K562 (cell line): ENCODE data around the gene GOLGA6L26.

Source experiments
- CEBPB ChIP-seq: fragments of 450-650 bp; IDR thresholded peaks from 2 replicates; pipeline ENCODE4 v1.6.1; 2016; ENCODE audit warnings: missing genetic modification characterization, missing compliant biosample characterization
- CTCF ChIP-seq, 3 experiments: IDR thresholded peaks in 2 of 3; conservative IDR thresholded peaks in 1 of 3; 2 replicates each; pipeline ENCODE4 v1.5.1; 2011 to 2012; ENCODE audit warnings: low read length in 3 of 3, mild to moderate bottlenecking in 3 of 3, control low read depth in 2 of 3, improper control_type of control experiment in 1 of 3, inconsistent platforms in 1 of 3, low read depth in 1 of 3, mixed read lengths in 1 of 3, moderate library complexity in 1 of 3; ENCODE audit not compliant: insufficient read depth in 2 of 3
- DEAF1 ChIP-seq: fragments of 450-650 bp; formaldehyde crosslinking; IDR thresholded peaks from 2 replicates; pipeline ENCODE4 v1.4.0; 2020; ENCODE audit warnings: mild to moderate bottlenecking, moderate library complexity
- KAT2B ChIP-seq: IDR thresholded peaks from one replicate; pipeline ENCODE4 v1.6.1; 2012; ENCODE audit warnings: low read depth, mild to moderate bottlenecking, control low read depth, inconsistent platforms, low read length, moderate library complexity
- KLF6 ChIP-seq: fragments of 250-450 bp; sonication (Bioruptor Pico); IDR thresholded peaks from 2 replicates; pipeline ENCODE4 v1.4.0; 2020; ENCODE audit warnings: mild to moderate bottlenecking, moderate library complexity, borderline replicate concordance
- POLR2AphosphoS5 ChIP-seq: IDR thresholded peaks from 2 replicates; pipeline ENCODE4 v1.6.1; 2011; ENCODE audit warnings: mild to moderate bottlenecking, low read depth, low read length, moderate library complexity; ENCODE audit not compliant: control insufficient read depth, insufficient read depth
- TCF7L2 ChIP-seq: fragments of 150-350 bp; IDR thresholded peaks from 2 replicates; pipeline ENCODE4 v1.6.1; 2016; ENCODE audit warnings: low read depth, mild to moderate bottlenecking, low read length, moderate library complexity
- TF ChIP-seq, protein P1 (sequence below): sonication (generic); formaldehyde crosslinking; IDR thresholded peaks from 2 replicates; pipeline ENCODE4 v1.9.0; 2022; ENCODE audit warnings: mild to moderate bottlenecking, missing genetic modification reagents

DNA sequence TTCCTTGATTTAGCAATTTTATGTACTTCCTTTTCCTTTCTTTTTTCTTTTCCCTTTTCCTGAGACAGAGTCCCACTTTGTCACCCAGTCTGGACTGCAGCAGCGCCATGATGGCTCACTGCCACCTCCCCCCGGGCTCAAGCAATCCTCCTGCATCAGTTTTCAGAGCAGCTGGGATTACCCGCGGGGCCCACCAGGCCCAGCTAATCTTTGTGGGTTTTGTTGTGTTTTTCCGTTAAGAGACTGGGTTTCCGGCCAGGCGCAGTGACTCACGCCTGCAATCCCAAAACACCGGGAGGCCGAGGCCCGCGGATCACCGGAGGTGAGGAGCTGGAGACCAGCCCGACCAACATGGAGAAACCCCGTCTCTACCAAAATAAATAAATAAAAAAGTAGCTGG lies 38.3 kb upstream of the GOLGA6L26 start:
- TF ChIP-seq KAT2B: no peak
- TF ChIP-seq DEAF1: no peak
- no peak for TF ChIP-seq TCF7L2
- TF ChIP-seq POLR2AphosphoS5: no peak
- no peak for TF ChIP-seq CEBPB (tag)
- no peak for TF ChIP-seq CTCF (IDR thresholded peaks at IDR 0.05 in 2 of 3, conservative IDR thresholded peaks at IDR 0.05 in 1 of 3; ENCODE audit: insufficient read depth in 2 of 3, low read depth in 1 of 3, low read length in 3 of 3)
- TF ChIP-seq, protein P1, sequence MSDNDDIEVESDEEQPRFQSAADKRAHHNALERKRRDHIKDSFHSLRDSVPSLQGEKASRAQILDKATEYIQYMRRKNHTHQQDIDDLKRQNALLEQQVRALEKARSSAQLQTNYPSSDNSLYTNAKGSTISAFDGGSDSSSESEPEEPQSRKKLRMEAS (CRISPR knock-in tag): no peak
- no peak for TF ChIP-seq KLF6 (CRISPR knock-in tag)
